Kidney epithelial cell (primary cell): ENCODE results near the gene PDE6A. TPM values are rescaled to one million over a fixed set of nuclear protein-coding genes. Genes with fewer than 3 reads are reported as not detected.

Experiments used
- DNase-seq: peaks from one replicate; pipeline ENCODE4 v3.0.0-alpha.2; 2010; ENCODE audit warnings: low read depth
- H3K27me3 ChIP-seq: 2 replicates; pipeline ENCODE4 v1.6.0; 2011; ENCODE audit warnings: low read length; ENCODE audit not compliant: control insufficient read depth, insufficient read depth
- H3K36me3 ChIP-seq: 2 replicates; pipeline ENCODE4 v1.5.1; 2011; ENCODE audit warnings: low read length; ENCODE audit not compliant: control insufficient read depth, insufficient read depth
- H3K4me3 ChIP-seq: 2 replicates; pipeline ENCODE4 v1.5.1; 2011; ENCODE audit warnings: low read depth, mild to moderate bottlenecking, control low read depth, low read length
- total RNA-seq: library from RNA; depleted of rRNA; stranded (reverse); fragments of >200 nt; gene quantifications from 2 replicates; pipeline ENCODE4 v1.2.3, GENCODE V29; 2015
- TF ChIP-seq, protein P1 (sequence below): IDR thresholded peaks from 2 replicates; pipeline ENCODE4 v1.5.1; 2011; ENCODE audit warnings: mild to moderate bottlenecking, moderate library complexity, low read length, control low read depth, inconsistent platforms; ENCODE audit not compliant: insufficient read depth, poor library complexity, severe bottlenecking

The PDE6A gene
- total RNA-seq, 1 donor from 2014 or later: not detected

DNA sequence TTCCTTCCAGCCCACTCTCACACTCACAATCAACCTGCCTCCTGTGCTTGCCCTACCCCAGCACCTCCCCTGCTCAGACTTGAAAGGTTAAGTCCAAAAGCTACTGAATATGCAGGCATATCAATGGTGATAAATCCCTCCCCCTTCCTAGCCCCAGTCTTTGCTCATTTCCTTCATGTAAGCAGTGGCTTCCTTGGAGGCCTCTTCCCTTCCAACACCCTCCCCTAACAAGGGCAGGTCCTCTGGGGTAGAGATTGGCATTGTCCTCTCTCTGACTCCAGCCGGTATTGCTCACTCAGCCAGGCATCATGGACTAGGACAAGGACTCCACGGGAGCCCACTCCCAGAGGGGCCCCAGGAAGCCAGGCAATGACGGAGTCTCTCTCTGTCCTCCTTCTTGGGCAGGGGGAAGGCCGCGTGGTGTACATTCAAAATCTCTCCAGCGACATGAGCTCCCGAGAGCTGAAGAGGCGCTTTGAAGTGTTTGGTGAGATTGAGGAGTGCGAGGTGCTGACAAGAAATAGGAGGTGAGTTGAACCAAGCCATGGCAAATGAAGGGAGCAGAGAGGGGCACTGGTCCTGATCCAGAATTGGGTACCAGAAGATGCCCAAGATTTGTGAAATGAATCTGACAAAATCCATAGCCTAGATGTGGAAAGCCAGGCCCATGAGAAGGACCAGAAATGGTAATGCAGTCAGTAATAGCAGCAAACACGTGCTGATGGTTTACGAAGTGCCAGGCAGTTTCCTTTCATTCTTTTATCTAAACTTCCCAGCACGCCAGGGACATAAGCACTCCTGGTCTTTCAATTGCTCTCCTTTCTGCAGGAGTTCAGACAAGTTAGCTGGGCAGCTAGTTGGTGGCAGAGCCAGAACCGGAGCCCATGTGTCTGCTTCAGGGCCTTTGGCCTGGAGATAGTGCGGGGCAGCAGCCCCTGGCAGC is 102.5 kb downstream of the PDE6A start:
- TF ChIP-seq, protein P1, sequence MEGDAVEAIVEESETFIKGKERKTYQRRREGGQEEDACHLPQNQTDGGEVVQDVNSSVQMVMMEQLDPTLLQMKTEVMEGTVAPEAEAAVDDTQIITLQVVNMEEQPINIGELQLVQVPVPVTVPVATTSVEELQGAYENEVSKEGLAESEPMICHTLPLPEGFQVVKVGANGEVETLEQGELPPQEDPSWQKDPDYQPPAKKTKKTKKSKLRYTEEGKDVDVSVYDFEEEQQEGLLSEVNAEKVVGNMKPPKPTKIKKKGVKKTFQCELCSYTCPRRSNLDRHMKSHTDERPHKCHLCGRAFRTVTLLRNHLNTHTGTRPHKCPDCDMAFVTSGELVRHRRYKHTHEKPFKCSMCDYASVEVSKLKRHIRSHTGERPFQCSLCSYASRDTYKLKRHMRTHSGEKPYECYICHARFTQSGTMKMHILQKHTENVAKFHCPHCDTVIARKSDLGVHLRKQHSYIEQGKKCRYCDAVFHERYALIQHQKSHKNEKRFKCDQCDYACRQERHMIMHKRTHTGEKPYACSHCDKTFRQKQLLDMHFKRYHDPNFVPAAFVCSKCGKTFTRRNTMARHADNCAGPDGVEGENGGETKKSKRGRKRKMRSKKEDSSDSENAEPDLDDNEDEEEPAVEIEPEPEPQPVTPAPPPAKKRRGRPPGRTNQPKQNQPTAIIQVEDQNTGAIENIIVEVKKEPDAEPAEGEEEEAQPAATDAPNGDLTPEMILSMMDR: no peak
- DNase-seq: no peak

DNA sequence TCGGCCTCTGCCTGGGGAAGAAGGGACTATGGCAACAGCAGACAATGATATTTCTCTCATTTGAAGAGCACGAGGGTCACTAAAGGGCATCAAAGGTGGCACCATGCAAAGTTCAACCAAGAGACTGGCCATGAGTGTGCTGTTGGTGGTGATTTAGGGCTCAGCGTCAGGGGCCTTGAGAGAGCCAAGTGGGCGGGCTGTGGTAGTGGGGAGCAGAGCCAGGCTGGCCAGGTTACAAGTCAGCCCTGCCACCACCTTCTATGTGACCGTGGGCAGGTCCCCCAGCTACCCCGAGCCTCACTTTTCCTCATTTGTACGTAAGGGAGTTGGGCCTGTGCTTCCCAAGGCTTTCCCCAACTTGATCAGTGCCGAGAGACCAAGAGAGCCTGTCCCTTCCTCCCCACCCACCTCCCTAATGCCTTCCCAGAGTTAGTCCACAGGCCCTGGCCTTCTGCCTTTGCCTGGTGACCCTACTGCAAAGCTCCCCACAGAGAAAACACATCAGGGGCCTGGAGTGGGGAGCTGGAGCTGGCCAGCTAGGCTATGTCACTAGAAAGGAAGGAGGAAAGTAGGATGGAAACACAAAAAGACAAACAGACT is 104.3 kb downstream of the PDE6A start:
- H3K4me3 ChIP-seq: no peak overlapping the region
- TF ChIP-seq, protein P1: no peak
- no peaks in the 10 kb centered on the region for H3K27me3 ChIP-seq
- no peak for DNase-seq
- H3K36me3 ChIP-seq: no peaks in the 10 kb centered on the region

More for the DNA sequence above, 102.5 kb downstream of the PDE6A start:
- H3K27me3 ChIP-seq: no peaks in the 10 kb centered on the region
- H3K4me3 ChIP-seq: no peak overlapping the region
- no peaks in the 10 kb centered on the region for H3K36me3 ChIP-seq

- Histone ChIP-seq H3K36me3 (no peaks in the 10 kb centered on the region), H3K4me3 (no peak overlapping the region), H3K27me3 (no peaks in the 10 kb centered on the region)
- no peak for DNase-seq
- TF ChIP-seq, protein P1: no peak
Observed at GRCh38 chr5:149839761-149840160, 104.8 kb downstream of the PDE6A start.

DNA sequence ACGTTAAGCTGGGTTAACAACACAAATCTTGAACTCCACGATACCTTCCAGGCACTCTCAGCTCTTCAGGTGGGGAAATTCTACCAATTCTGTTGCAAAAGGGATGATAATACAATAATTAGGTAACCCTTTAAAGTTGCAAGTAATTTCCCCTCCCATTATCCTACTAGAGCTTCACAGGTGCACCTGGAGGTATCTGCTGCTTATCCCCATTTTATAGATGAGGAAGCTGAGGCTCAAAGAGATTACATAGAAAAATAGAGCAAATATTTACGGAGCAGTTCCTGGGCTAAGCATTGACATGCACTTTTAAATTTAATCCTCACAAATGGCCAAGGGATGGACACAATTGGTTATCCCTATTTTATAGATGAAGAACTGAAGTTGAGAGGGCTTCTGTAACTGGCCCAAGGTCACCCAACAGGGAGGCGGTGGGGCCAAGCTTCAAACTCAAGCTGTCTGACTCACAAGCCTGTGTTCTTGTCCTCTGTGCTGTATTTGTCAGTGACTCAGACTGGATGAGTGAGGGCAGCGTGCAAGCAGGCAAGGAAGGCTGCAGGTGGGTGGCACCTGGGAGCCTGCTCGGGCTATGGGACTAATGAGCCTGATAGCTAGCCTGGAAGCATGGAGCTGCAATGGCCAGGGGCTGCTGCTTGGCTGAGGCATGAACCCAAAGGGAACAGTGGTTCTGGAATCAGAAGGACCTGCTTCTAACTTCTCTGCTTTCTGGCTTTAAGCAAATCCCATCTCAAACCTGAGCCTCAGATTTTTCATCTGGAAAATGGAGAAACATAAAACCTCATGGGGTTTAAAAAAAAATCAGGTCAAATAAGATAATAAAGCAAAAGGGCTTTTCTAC is 105.5 kb downstream of the PDE6A start:
- Histone ChIP-seq H3K27me3 (no peaks in the 10 kb centered on the region), H3K36me3 (no peaks in the 10 kb centered on the region), H3K4me3 (no peak overlapping the region)
- DNase-seq: peak; percentile 78
- TF ChIP-seq, protein P1: no peak

GRCh38 chr5:149837680-149838269 is 106.8 kb downstream of the PDE6A start:
- Histone ChIP-seq H3K4me3 (no peak overlapping the region), H3K27me3 (no peaks in the 10 kb centered on the region), H3K36me3 (no peaks in the 10 kb centered on the region)
- TF ChIP-seq, protein P1: peak; percentile 99
- no peak for DNase-seq
